Left renal pelvis (tissue), 4 donors: ENCODE data around the gene CRISPLD2. TPM values are rescaled to one million over a fixed set of nuclear protein-coding genes. Genes with fewer than 3 reads are reported as not detected.
"Not testable (repeated sequence)": the region's sequence is repeated elsewhere in the genome, so short reads cannot be mapped to it uniquely, and the experiment has no call there.

Experiments
- DNase-seq, 4 donors: peaks; one replicate each; pipeline ENCODE4 v3.0.0-alpha.2; 2013; ENCODE audit warnings: low read depth in 4 of 4, low spot score in 3 of 4
- polyA plus RNA-seq, 4 donors: library from polyadenylated mRNA; unstranded; fragments of 120-200 nt; gene quantifications; one replicate each; pipeline ENCODE4 v1.2.1, GENCODE V29; 2013; ENCODE audit not compliant: insufficient read length in 4 of 4

Gene CRISPLD2
- polyA plus RNA-seq, 4 donors = 6.8 to 9.9 (median 8.9) TPM

- not testable (repeated sequence) for DNase-seq
These were observed 35.8 kb downstream of the CRISPLD2 start for GRCh38 chr16:84855435-84856202.

DNA sequence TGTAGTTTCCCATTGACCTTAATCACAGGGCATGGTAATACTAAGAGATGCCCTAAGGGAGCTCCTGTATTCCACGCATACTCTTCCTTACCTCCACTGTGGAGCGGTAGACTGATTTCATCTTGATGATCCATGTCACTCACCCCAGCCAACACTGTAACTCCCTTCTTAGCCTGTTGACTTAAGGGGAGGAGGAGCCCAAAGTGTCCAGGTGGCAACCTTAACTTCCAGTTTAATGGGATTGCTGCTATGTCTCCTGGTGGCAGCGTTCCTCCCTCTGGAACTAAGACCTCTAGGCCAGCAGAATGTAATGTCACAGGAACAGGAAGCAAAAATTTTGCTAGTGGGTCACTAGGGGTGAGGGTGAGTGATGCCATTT, 36.4 kb downstream of the CRISPLD2 start:
- DNase-seq = not testable (repeated sequence)

GRCh38 chr16:84856811-84857210, 37.0 kb downstream of the CRISPLD2 start:
- not testable (repeated sequence) for DNase-seq

- no peak for DNase-seq
These were observed 39.9 kb downstream of the CRISPLD2 start for GRCh38 chr16:84859681-84860080.

- no peak for DNase-seq
These were observed 40.6 kb downstream of the CRISPLD2 start for GRCh38 chr16:84860383-84860782.

GRCh38 chr16:84861671-84862070, 41.9 kb downstream of the CRISPLD2 start:
- no peak for DNase-seq

- DNase-seq = no peak
These were observed 43.2 kb downstream of the CRISPLD2 start for GRCh38 chr16:84862804-84863480.

- DNase-seq = no peak
These were observed 43.7 kb downstream of the CRISPLD2 start for GRCh38 chr16:84863481-84863814.

DNA sequence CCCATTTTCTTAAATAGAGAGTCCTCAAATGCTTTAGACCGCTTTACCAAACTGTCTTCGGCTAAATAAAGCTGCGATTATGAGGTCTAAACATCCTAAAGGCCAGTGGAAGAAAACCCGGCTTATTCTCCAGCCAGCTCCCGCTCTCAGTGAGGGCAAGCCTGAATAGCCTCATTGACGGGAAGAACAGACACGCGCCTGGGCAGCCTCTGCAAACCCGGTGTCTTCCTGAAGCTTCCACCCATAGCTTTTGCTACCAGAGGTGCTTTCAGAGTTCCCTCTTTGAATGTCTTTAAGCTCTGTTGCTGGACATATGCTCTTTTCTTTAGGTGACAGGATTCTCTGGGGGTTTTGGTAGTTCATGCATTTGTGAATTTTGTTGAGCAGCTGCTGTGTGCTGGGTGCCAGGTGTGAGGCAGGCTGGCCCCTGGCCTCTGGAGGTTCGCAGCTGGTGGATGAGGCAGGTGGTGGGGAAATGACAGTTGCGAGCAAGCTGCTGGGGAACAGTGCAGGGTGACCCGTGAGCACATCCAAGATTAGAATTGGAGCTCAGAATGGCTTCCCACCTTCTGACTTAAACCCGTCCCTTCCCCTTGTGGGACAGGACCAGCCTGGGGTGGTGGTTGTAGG, 44.7 kb downstream of the CRISPLD2 start:
- no peak for DNase-seq

- no peak for DNase-seq
These were observed 47.9 kb downstream of the CRISPLD2 start for GRCh38 chr16:84867696-84868095.

DNA sequence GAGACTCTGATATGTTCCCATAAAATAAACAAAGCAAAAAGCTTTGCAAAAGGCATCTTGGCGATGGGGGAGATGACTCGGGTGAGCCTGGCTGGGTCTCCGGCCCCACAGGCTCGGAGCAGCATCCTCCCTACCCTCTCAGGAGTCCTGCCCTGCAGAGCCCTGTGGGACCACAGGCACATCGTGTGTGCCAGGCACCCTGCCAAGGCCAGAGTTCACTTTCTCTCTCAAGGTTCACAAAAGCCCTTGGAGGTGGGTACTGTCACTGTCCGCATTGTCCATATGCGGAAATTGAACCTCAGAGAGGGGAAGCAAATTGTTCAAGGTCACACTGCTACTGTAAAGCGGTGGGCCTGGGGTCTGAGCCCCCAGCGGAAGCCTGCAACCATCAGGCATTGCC, 48.5 kb downstream of the CRISPLD2 start:
- no peak for DNase-seq

DNA sequence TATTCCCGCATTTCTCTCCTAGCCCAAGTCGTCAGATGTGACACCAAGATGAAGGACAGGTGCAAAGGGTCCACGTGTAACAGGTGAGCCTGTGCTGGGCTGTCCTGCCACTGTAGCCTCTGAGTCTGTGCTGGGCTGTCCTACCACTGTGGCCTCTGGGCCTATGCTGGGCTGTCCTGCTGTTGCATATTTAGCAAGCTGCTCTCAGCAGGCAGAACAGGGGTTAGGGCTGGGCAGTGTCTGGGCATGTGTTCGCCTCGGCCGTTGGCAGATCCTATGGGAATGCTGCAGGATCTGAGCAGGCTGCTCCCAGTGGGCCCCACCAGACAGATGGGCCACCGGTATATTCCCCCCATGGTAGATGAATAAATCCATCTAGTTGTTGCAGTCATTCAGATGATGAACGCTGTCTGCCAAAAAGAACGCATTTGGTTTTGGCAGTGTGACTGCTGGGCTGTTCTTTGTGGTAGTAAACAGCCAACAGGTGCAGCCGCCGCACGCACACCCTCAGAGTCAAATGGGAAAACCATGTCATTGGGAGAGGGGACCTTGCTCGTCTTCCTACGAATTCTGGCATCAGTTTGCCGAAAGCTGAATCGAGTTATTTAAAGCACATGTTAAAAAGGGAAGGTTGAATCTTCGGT, 49.2 kb downstream of the CRISPLD2 start:
- DNase-seq = no peak

DNA sequence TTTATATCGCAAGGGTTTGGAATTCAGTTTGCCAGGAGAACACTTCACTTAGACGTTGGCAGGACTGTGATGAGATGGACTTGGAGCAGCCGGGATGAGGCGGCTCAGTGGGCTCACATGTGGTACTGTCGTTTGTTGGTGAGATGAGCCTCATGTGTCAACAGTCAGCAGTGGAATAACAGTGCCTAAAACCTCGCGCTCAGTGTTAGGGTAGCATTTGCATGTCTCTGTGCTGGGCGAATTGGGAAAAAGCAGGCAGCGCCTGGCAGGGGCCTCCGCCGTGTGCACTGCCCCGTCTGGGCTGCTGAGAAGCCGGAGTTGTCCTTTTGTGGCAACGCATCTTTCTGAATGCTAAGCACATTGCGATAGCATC, 49.7 kb downstream of the CRISPLD2 start:
- no peak for DNase-seq

- DNase-seq = not testable (repeated sequence)
These were observed 53.2 kb downstream of the CRISPLD2 start for GRCh38 chr16:84872971-84873370.

GRCh38 chr16:84874004-84874435, 54.2 kb downstream of the CRISPLD2 start:
- DNase-seq = no peak

DNA sequence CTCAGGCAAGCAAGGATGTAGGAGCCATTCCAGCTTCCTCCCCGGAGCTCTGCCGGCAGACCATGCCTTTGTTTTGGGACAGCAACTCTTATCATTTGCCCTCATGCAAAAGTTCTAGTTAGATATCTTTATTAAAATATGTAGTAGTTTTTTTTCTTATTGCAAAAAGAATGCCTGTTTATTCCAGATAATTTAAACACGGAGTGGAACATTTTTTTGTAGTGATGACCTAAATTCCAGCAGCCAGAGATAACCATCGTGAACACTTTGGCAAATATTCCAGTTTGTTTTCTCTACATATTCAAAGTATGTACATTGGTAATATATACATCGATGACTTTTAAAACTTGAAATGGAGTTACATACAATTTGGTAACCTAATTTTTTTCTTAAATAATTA, 54.8 kb downstream of the CRISPLD2 start:
- no peak for DNase-seq

- DNase-seq = no peak
These were observed 55.2 kb downstream of the CRISPLD2 start for GRCh38 chr16:84874983-84875382.

- DNase-seq = no peak
These were observed 56.1 kb downstream of the CRISPLD2 start for GRCh38 chr16:84875846-84876245.

DNA sequence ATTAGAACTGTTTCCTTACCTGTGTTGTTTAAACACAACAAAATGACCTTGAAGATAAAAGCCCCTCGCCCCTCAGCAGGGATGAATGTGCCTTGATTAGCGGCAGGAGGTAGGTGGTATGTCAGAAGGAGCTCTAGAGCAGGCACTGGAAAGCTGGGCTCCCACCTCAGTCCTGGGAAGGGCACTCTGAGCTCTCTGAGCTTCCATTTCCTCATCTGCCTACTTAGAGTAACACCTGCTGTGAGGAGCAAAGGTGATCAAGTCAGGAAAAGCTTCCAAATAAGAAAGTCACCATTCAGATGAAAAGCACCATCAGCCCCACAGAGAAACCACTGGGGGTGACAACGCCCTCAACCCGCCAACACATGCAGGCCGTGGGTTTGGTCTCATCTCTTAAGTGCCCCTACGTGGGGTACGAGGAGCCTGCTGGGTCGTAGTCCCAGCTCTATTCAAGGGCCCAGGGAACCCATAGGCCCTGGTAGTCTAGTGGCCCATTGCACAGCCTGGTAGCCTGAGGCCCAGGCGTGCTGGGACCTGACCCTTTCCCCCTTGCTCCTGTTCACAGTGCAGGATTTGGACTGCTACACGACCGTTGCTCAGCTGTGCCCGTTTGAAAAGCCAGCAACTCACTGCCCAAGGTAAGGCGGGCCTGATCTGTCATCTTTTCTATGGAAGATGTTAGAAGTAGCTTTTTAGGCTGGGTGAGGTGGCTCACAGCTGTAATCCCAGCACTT, 57.3 kb downstream of the CRISPLD2 start:
- no peak for DNase-seq

DNA sequence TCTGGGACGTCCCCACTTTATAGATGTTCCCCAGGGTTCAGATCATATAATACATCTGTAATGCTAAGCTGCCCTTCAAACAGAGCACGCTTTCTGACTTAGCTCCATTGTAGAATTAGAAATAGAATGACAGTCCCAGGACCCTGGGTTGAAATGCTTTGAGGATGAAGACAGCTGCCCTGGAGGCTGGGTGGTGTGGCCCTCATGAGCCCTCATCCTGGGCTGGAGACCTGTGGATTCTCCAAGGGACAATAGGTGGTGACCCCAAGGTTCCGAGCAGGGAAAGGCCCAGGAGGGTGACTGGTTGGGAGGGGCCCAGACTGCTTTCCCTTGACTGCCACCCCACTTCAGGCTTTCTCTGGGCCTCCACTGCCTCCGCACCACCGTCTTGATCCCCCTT, 59.0 kb downstream of the CRISPLD2 start:
- DNase-seq = no peak
